GM12864 (cell line): ENCODE data around the gene DNAJC10.
"Not testable (repeated sequence)": the region's sequence is repeated elsewhere in the genome, so short reads cannot be mapped to it uniquely, and the experiment has no call there.

ENCODE experiments used
- DNase-seq: peaks from one replicate; pipeline ENCODE4 v3.0.0-alpha.2; 2011; ENCODE audit warnings: low read depth
- H3K4me3 ChIP-seq: 2 replicates; pipeline ENCODE4 v1.5.1; 2011; ENCODE audit warnings: mild to moderate bottlenecking, low read depth, low read length, control low read depth
- CTCF ChIP-seq: IDR thresholded peaks from 2 replicates; pipeline ENCODE4 v1.5.1; 2011; ENCODE audit warnings: low read depth, mild to moderate bottlenecking, moderate library complexity, low read length, control low read depth, inconsistent platforms; ENCODE audit errors: missing control alignments

Gene DNAJC10

GRCh38 chr2:182713601-182714000 is 2.5 kb upstream of the DNAJC10 start:
- H3K4me3 ChIP-seq, result no peak overlapping the region
- TF ChIP-seq CTCF, result no peak
- no peak for DNase-seq

- peak overlapping the region; percentile 87 for H3K4me3 ChIP-seq
- DNase-seq, result no peak
- TF ChIP-seq CTCF, result no peak
Measured at GRCh38 chr2:182715121-182715891, 751 bp upstream of the DNAJC10 start.

- TF ChIP-seq CTCF, result no peak
- DNase-seq, result no peak
- peak overlapping the region; percentile 87 for H3K4me3 ChIP-seq
Measured at GRCh38 chr2:182716650-182716979, 558 bp downstream of the DNAJC10 start.

- H3K4me3 ChIP-seq, result peak overlapping the region; percentile 87; the same call in 1 of the 2 replicates
- DNase-seq, result peak; percentile 57
- TF ChIP-seq CTCF, result no peak
Measured at GRCh38 chr2:182717416-182717815, 1.4 kb downstream of the DNAJC10 start.

GRCh38 chr2:182717816-182718215 is 1.8 kb downstream of the DNAJC10 start:
- peak overlapping the region; percentile 87 for H3K4me3 ChIP-seq
- DNase-seq, result no peak
- no peak for TF ChIP-seq CTCF

- no peak for TF ChIP-seq CTCF
- no peak for DNase-seq
Measured at GRCh38 chr2:182718459-182718858, 2.4 kb downstream of the DNAJC10 start.

GRCh38 chr2:182719116-182719515 is 3.1 kb downstream of the DNAJC10 start:
- H3K4me3 ChIP-seq, result peak overlapping the region; percentile 14
- DNase-seq, result not testable (repeated sequence)

More at GRCh38 chr2:182718459-182718858, 2.4 kb downstream of the DNAJC10 start:
- H3K4me3 ChIP-seq, result no peak overlapping the region; the same call in 1 of the 2 replicates
